HepG2 (cell line): ENCODE results near the gene ARHGEF12. TPM values are rescaled to one million over a fixed set of nuclear protein-coding genes. Genes with fewer than 3 reads are reported as not detected.

Experiments used
- FOXP4 ChIP-seq: sonication (generic); formaldehyde crosslinking; IDR thresholded peaks from 2 replicates; pipeline ENCODE4 v1.4.0; 2020; ENCODE audit warnings: missing genetic modification reagents
- HNRNPL ChIP-seq: fragments of 200-400 bp; formaldehyde crosslinking; IDR thresholded peaks from 2 replicates; pipeline ENCODE4 v1.6.1; 2017; ENCODE audit warnings: mild to moderate bottlenecking, low read depth, low read length
- JDP2 ChIP-seq: sonication (generic); formaldehyde crosslinking; IDR thresholded peaks from 2 replicates; pipeline ENCODE4 v1.8.1; 2022; ENCODE audit warnings: missing genetic modification reagents, borderline replicate concordance
- LBX2 ChIP-seq: sonication (generic); formaldehyde crosslinking; IDR thresholded peaks from 2 replicates; pipeline ENCODE4 v1.5.0; 2020; ENCODE audit warnings: missing genetic modification reagents, mild to moderate bottlenecking, borderline replicate concordance
- MAFF ChIP-seq: IDR thresholded peaks from 2 replicates; pipeline ENCODE4 v1.6.1; 2011; ENCODE audit warnings: low read depth, low read length, improper control_type of control experiment
- NCOR1 ChIP-seq: fragments of 200-600 bp; sonication (generic); IDR thresholded peaks from 2 replicates; pipeline ENCODE4 v1.7.0; 2017; ENCODE audit warnings: antibody characterized with exemption, low read length, borderline replicate concordance
- ONECUT2 ChIP-seq: sonication (generic); formaldehyde crosslinking; IDR thresholded peaks from 2 replicates; pipeline ENCODE4 v1.4.0; 2020; ENCODE audit warnings: missing genetic modification reagents
- RBAK ChIP-seq: sonication (generic); formaldehyde crosslinking; IDR thresholded peaks from 2 replicates; pipeline ENCODE4 v1.5.1; 2020; ENCODE audit warnings: mild to moderate bottlenecking, missing genetic modification reagents
- SMAD1 ChIP-seq: sonication (generic); formaldehyde crosslinking; IDR thresholded peaks from 2 replicates; pipeline ENCODE4 v1.4.0; 2020; ENCODE audit warnings: missing genetic modification reagents, low read depth, mild to moderate bottlenecking, borderline replicate concordance
- TGIF2 ChIP-seq: IDR thresholded peaks from 2 replicates; pipeline ENCODE4 v1.6.1; 2016; ENCODE audit warnings: control low read depth, missing compliant biosample characterization
- ZBTB3 ChIP-seq: sonication (generic); formaldehyde crosslinking; IDR thresholded peaks from 2 replicates; pipeline ENCODE4 v1.4.0; 2020; ENCODE audit warnings: low read depth, mild to moderate bottlenecking, moderate library complexity, missing genetic modification reagents, borderline replicate concordance
- ZKSCAN8 ChIP-seq: IDR thresholded peaks from 2 replicates; pipeline ENCODE4 v1.6.1; 2016; ENCODE audit warnings: borderline replicate concordance, missing genetic modification reagents, missing compliant biosample characterization
- ZNF24 ChIP-seq: fragments of 450-650 bp; IDR thresholded peaks from 2 replicates; pipeline ENCODE4 v1.6.1; 2017; ENCODE audit warnings: antibody characterized with exemption, mild to moderate bottlenecking
- ZNF30 ChIP-seq: sonication (generic); formaldehyde crosslinking; IDR thresholded peaks from 2 replicates; pipeline ENCODE4 v1.5.0; 2020; ENCODE audit warnings: mild to moderate bottlenecking, missing genetic modification reagents
- ZNF782 ChIP-seq: sonication (generic); formaldehyde crosslinking; IDR thresholded peaks from 2 replicates; pipeline ENCODE4 v1.4.0; 2020; ENCODE audit warnings: missing genetic modification reagents, mild to moderate bottlenecking, borderline replicate concordance
- polyA plus RNA-seq, 8 experiments: library from polyadenylated mRNA; depleted of rRNA in 3 of 8; stranded (reverse) in 7 of 8; unstranded in 1 of 8; fragments of >200 nt; fragmentation: Illumina TruSeq in 4 of 8; extraction: Trizol in 4 of 8; gene quantifications; 2 replicates each; pipeline versions ENCODE4 v1.2.1 to v1.2.3, GENCODE V29; 2011 to 2016; ENCODE audit warnings: low read depth in 4 of 8, missing spikeins in 1 of 8, mixed read lengths in 1 of 8; ENCODE audit not compliant: insufficient read depth in 1 of 8
- total RNA-seq, 5 experiments: library from RNA; depleted of rRNA; stranded (reverse); fragments of >200 nt; fragmentation: Illumina TruSeq; extraction: Trizol; gene quantifications; 2 replicates each; pipeline ENCODE4 v1.2.3, GENCODE V29; 2016; ENCODE audit warnings: low read depth in 1 of 5
- TF ChIP-seq, protein P1 (sequence below): sonication (generic); formaldehyde crosslinking; IDR thresholded peaks from 2 replicates; pipeline ENCODE4 v1.4.0; 2020; ENCODE audit warnings: missing genetic modification reagents
- TF ChIP-seq, protein P2 (sequence below): sonication (generic); formaldehyde crosslinking; IDR thresholded peaks from 2 replicates; pipeline ENCODE4 v1.5.1; 2020; ENCODE audit warnings: mild to moderate bottlenecking, missing genetic modification reagents, moderate library complexity
- TF ChIP-seq, protein P3 (sequence below): sonication (generic); formaldehyde crosslinking; conservative IDR thresholded peaks from 2 replicates; pipeline ENCODE4 v1.4.0; 2020; ENCODE audit warnings: mild to moderate bottlenecking, missing genetic modification reagents, moderate library complexity

The ARHGEF12 gene
- total and polyA plus RNA-seq, 2 of the 13 experiments (the other 11 are each of a cell fraction or from before 2014, with no cell fraction given) = 17.9 to 54.4 TPM

DNA sequence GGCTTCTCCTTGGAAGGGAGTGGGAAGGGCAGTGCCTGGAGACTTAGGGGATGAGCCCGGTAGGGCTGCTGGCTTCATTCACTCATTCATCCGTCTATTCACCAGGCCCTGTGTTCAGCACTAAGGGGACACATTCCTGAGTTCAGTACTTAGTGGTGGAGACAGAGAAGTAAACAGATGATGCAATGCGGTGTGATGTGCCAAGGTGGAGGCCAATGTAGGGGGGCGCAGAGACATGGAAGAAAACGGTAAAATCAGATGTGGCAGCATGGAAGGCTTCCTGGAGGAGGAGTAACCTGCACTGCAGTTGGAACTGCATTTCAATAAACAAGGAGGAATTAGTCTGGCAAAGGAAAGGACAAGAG, 196.6 kb downstream of the ARHGEF12 start (continued):
- no peak for TF ChIP-seq ZBTB3 (CRISPR knock-in tag)
- TF ChIP-seq ZKSCAN8 (CRISPR knock-in tag) = no peak
- TF ChIP-seq RBAK = no peak
- TF ChIP-seq FOXP4 (CRISPR knock-in tag) = 0 out of 2 replicates have a peak, but pooled peaks have one; percentile 37
- TF ChIP-seq ZNF782 (CRISPR knock-in tag) = no peak
- TF ChIP-seq, protein P1, sequence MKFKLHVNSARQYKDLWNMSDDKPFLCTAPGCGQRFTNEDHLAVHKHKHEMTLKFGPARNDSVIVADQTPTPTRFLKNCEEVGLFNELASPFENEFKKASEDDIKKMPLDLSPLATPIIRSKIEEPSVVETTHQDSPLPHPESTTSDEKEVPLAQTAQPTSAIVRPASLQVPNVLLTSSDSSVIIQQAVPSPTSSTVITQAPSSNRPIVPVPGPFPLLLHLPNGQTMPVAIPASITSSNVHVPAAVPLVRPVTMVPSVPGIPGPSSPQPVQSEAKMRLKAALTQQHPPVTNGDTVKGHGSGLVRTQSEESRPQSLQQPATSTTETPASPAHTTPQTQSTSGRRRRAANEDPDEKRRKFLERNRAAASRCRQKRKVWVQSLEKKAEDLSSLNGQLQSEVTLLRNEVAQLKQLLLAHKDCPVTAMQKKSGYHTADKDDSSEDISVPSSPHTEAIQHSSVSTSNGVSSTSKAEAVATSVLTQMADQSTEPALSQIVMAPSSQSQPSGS (CRISPR knock-in tag) = peak; percentile 82
- TF ChIP-seq ZNF24 = peak; percentile 38; the same call in 1 of the 2 replicates
- TF ChIP-seq, protein P2, sequence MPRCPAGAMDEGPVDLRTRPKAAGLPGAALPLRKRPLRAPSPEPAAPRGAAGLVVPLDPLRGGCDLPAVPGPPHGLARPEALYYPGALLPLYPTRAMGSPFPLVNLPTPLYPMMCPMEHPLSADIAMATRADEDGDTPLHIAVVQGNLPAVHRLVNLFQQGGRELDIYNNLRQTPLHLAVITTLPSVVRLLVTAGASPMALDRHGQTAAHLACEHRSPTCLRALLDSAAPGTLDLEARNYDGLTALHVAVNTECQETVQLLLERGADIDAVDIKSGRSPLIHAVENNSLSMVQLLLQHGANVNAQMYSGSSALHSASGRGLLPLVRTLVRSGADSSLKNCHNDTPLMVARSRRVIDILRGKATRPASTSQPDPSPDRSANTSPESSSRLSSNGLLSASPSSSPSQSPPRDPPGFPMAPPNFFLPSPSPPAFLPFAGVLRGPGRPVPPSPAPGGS = no peak
- no peak for TF ChIP-seq MAFF
- TF ChIP-seq TGIF2 (CRISPR knock-in tag) = 0 out of 2 replicates have a peak, but pooled peaks have one; percentile 34
- no peak for TF ChIP-seq HNRNPL
- TF ChIP-seq JDP2 (CRISPR knock-in tag) = no peak
- TF ChIP-seq, protein P3, sequence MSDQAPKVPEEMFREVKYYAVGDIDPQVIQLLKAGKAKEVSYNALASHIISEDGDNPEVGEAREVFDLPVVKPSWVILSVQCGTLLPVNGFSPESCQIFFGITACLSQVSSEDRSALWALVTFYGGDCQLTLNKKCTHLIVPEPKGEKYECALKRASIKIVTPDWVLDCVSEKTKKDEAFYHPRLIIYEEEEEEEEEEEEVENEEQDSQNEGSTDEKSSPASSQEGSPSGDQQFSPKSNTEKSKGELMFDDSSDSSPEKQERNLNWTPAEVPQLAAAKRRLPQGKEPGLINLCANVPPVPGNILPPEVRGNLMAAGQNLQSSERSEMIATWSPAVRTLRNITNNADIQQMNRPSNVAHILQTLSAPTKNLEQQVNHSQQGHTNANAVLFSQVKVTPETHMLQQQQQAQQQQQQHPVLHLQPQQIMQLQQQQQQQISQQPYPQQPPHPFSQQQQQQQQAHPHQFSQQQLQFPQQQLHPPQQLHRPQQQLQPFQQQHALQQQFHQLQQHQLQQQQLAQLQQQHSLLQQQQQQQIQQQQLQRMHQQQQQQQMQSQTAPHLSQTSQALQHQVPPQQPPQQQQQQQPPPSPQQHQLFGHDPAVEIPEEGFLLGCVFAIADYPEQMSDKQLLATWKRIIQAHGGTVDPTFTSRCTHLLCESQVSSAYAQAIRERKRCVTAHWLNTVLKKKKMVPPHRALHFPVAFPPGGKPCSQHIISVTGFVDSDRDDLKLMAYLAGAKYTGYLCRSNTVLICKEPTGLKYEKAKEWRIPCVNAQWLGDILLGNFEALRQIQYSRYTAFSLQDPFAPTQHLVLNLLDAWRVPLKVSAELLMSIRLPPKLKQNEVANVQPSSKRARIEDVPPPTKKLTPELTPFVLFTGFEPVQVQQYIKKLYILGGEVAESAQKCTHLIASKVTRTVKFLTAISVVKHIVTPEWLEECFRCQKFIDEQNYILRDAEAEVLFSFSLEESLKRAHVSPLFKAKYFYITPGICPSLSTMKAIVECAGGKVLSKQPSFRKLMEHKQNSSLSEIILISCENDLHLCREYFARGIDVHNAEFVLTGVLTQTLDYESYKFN (CRISPR knock-in tag) = no peak
- TF ChIP-seq LBX2 (CRISPR knock-in tag) = no peak
- TF ChIP-seq NCOR1 = no peak
- TF ChIP-seq ZNF30 (CRISPR knock-in tag) = no peak
- TF ChIP-seq ONECUT2 = no peak
- TF ChIP-seq SMAD1 (CRISPR knock-in tag) = no peak
